Mononuclear cell (primary cell): ENCODE data around the gene KIAA0319L. TPM values are rescaled to one million over a fixed set of nuclear protein-coding genes. Genes with fewer than 3 reads are reported as not detected.

Experiments used
- H3K27me3 ChIP-seq: 2 replicates; pipeline ENCODE4 v1.6.0; 2011; ENCODE audit warnings: low read length, control low read depth; ENCODE audit not compliant: insufficient read depth
- H3K4me1 ChIP-seq: 2 replicates; pipeline ENCODE4 v1.5.1; 2011; ENCODE audit warnings: mild to moderate bottlenecking, low read length, control low read depth; ENCODE audit not compliant: insufficient read depth
- H3K4me3 ChIP-seq: 2 replicates; pipeline ENCODE4 v1.5.1; 2011; ENCODE audit warnings: mild to moderate bottlenecking, low read length, moderate library complexity
- H3K9me3 ChIP-seq: 2 replicates; pipeline ENCODE4 v1.5.1; 2011; ENCODE audit warnings: low read depth, mild to moderate bottlenecking, control low read depth, low read length
- total RNA-seq: library from RNA; depleted of rRNA; stranded (reverse); fragments of >200 nt; gene quantifications from one replicate; pipeline ENCODE4 v1.2.3, GENCODE V29; 2012

Gene KIAA0319L
- total RNA-seq, 1 donor: 29.1 TPM

DNA sequence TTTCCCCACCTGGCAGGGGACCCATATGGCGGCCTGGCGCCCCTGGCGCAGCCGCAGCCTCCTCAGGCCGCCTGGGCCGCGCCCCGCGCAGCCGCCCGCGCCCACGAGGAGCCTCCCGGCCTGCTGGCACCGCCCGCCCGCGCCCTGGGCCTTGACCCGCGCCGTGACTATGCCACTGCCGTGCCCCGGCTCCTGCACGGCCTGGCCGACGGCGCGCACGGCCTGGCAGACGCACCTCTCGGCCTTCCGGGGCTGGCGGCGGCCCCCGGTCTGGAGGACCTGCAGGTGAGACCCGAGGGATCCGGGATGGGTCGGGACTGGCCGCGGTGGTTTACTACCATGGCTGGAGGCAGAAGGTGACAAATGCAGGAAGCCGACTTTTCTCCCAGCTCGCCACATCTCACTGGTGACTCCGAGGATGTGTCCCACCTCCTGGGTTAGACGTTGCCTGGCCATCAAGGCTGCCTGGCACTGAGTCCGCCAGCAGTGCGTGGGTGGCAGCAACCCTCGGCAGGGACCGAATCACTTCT is 17.0 kb upstream of the KIAA0319L start:
- no peaks in the 10 kb centered on the region for H3K9me3 ChIP-seq
- H3K4me1 ChIP-seq: peaks cover 46% of the 10 kb centered on the region
- H3K27me3 ChIP-seq: peaks cover 7% of the 10 kb centered on the region
- H3K4me3 ChIP-seq: no peak overlapping the region

DNA sequence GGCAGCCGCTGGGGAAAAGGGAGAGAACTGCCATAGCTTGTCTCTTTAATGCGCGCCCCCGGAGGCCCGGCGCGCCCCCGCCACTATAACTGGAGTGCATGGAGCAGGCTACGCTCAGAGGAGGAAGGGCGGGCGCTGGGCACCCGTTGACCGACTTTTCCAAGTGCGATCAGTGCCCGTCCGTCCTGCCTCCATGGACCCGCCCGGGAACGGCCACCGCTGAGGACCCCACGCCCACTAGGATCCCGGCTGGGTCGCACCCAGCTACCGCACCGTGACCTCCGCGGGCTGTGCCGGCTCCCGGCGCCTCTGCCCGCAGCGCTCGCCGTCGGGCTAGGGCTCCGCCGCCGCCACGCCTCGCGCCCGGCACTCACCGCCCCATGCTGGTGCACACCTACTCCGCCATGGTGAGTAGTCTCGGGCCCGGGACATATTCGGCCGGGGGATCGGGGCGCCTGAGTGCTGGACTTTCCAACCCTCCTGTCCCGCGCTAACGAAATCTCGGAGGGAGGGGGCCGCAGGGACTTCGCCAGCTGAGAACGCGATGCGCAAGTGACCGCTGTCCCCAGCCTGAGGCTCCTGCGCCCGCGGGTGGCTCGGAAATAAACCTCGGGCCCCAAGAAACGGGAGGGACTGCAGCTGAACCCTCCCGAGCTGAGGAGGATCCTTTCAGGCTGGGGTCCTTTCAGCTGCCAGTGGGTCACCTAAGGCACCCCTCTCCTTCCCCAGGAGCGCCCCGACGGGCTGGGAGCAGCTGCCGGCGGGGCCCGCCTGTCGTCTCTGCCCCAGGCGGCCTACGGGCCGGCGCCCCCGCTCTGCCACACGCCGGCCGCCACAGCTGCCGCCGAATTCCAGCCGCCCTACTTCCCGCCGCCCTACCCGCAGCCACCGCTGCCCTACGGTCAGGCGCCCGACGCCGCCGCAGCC is 16.3 kb upstream of the KIAA0319L start, which contains the start of gene TFAP2E:
TFAP2E (plus strand) TSS at position 117 of the 927 bp plus-strand sequence; CDS start at position 381, 264 bp downstream.
- no peaks in the 10 kb centered on the region for H3K9me3 ChIP-seq
- H3K4me3 ChIP-seq: no peak within 1 kb of the TSS
- peaks cover 44% of the 10 kb centered on the region for H3K4me1 ChIP-seq
- H3K27me3 ChIP-seq: peaks cover 7% of the 10 kb centered on the region

- peaks cover 33% of the 10 kb centered on the region for H3K4me1 ChIP-seq
- no peak overlapping the region for H3K4me3 ChIP-seq
- no peaks in the 10 kb centered on the region for H3K9me3 ChIP-seq
- peaks cover 7% of the 10 kb centered on the region for H3K27me3 ChIP-seq
Observed at GRCh38 chr1:35572296-35572695, 15.1 kb upstream of the KIAA0319L start.

DNA sequence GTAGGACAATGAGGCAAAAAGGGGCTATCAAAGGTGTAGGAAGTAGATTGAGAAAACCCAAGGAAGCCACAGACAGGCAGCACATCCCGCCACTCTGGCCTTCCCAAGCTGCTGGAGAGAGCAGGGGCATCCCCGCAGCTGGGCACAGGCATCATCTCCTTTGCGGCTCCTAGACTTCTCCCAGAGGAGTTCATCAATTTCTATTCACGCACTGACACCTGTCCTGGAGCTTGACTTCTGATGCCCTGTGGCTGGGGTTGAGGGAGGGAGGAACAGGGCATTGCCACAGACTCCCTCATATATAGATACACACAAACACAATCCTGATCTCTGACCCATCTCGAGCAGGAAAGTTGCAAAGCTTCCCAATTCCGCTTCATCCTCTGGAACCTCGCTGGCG is 14.1 kb upstream of the KIAA0319L start:
- H3K9me3 ChIP-seq: no peaks in the 10 kb centered on the region
- peaks cover 23% of the 10 kb centered on the region for H3K4me1 ChIP-seq
- no peak overlapping the region for H3K4me3 ChIP-seq
- H3K27me3 ChIP-seq: peaks cover 7% of the 10 kb centered on the region

- peaks cover 7% of the 10 kb centered on the region for H3K27me3 ChIP-seq
- H3K9me3 ChIP-seq: no peaks in the 10 kb centered on the region
- H3K4me1 ChIP-seq: peaks cover 17% of the 10 kb centered on the region
Observed at GRCh38 chr1:35570589-35571137, 13.5 kb upstream of the KIAA0319L start.

GRCh38 chr1:35569936-35570335 is 12.7 kb upstream of the KIAA0319L start:
- Histone ChIP-seq H3K27me3 (peaks cover 7% of the 10 kb centered on the region), H3K4me3 (no peak overlapping the region), H3K4me1 (peaks cover 13% of the 10 kb centered on the region), H3K9me3 (no peaks in the 10 kb centered on the region)

More at GRCh38 chr1:35570589-35571137, 13.5 kb upstream of the KIAA0319L start:
- no peak overlapping the region for H3K4me3 ChIP-seq

DNA sequence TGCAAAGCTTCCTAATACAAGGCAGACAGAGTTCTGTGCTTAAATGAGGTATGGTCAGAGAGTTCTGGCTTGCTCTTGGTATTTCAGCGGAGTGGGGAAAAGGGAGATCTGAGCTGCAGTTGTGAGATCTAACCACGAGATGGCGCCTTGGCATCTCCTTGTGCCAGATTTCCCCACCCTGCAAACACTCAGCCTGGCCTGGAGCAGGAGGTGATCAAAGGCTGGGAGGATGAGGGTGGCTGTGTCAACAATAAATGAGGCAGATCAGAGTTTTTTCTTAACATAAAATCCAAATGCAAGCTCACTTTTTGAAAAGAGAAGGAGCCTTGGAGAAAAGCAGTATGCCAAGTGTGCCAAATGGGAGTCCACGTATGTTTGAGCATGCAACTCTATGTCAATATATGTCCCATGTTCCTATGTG is 11.8 kb upstream of the KIAA0319L start:
- Histone ChIP-seq H3K4me3 (no peak overlapping the region), H3K27me3 (peaks cover 7% of the 10 kb centered on the region), H3K4me1 (peaks cover 12% of the 10 kb centered on the region), H3K9me3 (no peaks in the 10 kb centered on the region)

GRCh38 chr1:35567947-35568558 is 10.8 kb upstream of the KIAA0319L start:
- peaks cover 6% of the 10 kb centered on the region for H3K4me1 ChIP-seq
- H3K9me3 ChIP-seq: no peaks in the 10 kb centered on the region
- H3K27me3 ChIP-seq: peaks cover 6% of the 10 kb centered on the region
- no peak overlapping the region for H3K4me3 ChIP-seq

GRCh38 chr1:35565742-35566133 is 8.5 kb upstream of the KIAA0319L start:
- H3K4me1 ChIP-seq: no peaks in the 10 kb centered on the region
- no peaks in the 10 kb centered on the region for H3K9me3 ChIP-seq
- no peaks in the 10 kb centered on the region for H3K27me3 ChIP-seq

GRCh38 chr1:35564884-35565741 is 7.9 kb upstream of the KIAA0319L start:
- Histone ChIP-seq H3K4me3 (no peak overlapping the region), H3K27me3 (no peaks in the 10 kb centered on the region), H3K9me3 (no peaks in the 10 kb centered on the region), H3K4me1 (no peaks in the 10 kb centered on the region)

More at GRCh38 chr1:35565742-35566133, 8.5 kb upstream of the KIAA0319L start:
- no peak overlapping the region for H3K4me3 ChIP-seq

DNA sequence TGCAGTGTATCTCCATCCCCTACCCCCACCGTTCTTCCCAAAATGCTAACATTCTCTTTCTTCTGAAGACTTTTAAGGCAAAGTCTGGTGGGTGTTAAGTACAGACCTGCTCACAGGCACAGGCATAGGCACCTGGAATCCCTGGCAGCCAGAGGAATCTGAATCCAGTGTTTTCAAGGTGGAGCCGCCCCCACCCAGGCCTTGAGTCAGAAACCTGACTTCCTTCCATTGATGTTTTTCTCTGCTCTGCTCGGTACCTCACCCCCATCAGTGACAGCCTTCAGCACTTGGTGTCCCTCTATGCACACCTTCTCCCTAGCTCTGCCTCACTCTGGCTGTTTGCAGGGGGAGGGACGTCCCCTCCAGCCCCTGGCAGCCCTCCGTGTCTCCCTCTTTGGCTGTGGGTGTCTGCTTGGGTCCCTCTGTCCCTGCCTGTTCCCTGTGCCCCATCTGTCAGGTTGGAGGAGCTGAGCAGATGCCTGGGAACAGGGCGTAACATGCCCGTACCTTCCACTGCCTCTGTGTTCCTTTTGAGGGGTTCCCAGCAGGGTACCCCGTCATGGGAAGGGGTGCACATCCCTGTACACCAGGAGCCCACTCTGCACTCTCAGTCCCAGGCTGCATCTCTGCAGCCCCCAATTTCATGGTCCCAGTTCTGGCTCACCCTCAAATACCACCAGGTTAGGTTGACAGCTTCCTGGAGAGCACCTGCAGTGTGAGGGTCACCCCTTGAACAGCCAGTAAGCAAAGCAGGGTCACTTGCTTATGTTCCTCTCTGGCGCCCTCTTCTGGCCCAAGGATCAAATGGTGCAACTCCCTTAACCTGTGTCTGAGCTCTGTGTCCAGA is 7.1 kb upstream of the KIAA0319L start:
- H3K4me3 ChIP-seq: no peak overlapping the region

DNA sequence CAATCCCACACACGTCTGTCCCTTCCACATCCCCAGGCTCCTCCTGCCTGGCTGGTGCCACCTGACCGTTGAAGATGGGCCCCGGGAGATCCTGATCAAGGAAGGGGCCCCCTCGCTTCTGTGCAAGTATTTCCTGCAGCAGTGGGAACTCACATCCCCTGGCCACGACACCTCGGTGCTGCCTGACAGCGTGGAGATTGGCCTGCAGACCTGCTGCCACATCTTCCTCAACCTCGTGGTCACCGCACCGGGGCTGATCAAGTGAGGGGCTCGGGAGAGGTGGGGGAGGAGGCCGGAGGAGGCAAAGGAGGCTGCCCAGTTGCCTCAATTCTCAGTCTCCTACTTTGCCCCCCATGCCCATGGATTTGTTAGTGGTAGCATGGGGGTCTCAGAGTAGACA is 6.0 kb upstream of the KIAA0319L start:
- Histone ChIP-seq H3K4me3 (no peak overlapping the region), H3K4me1 (peaks cover 9% of the 10 kb centered on the region), H3K27me3 (no peaks in the 10 kb centered on the region), H3K9me3 (no peaks in the 10 kb centered on the region)

More for the DNA sequence above, 7.1 kb upstream of the KIAA0319L start:
- Histone ChIP-seq H3K4me1 (peaks cover 3% of the 10 kb centered on the region), H3K27me3 (no peaks in the 10 kb centered on the region), H3K9me3 (no peaks in the 10 kb centered on the region)

DNA sequence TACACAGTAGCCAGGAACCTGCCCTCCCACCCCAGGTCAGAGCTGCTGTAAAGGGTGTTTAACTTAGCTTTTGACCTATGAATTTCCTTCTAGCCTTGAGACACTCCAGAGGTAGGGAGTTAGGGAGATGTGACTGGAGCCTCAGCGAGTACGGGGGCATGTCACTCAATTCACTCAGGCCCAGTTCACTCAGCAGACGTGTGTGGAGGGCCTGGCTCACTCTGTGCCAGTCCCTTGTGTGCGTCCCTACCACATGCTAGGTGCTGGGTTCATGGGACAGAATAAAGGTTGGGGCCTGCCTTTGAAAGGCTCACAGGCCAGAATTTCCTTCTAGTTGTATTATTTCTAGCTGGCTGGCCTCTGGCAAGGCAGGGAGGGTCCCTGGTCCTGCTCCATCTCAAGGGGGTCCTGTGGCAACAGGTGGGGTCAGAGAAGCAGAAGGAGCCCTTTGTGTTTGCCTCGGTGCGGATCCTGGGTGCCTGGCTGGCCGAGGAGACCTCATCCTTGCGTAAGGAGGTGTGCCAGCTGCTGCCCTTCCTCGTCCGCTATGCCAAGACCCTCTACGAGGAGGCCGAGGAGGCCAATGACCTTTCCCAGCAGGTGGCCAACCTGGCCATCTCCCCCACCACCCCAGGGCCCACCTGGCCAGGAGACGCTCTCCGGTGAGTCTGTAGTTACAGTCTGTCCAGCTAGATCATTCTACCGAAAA is 4.9 kb upstream of the KIAA0319L start:
- H3K9me3 ChIP-seq: no peaks in the 10 kb centered on the region
- H3K4me1 ChIP-seq: peaks cover 13% of the 10 kb centered on the region
- no peaks in the 10 kb centered on the region for H3K27me3 ChIP-seq
- no peak overlapping the region for H3K4me3 ChIP-seq
